ENCODE measurements around the gene PAPOLG. TPM values are rescaled to one million over a fixed set of nuclear protein-coding genes. Genes with fewer than 3 reads are reported as not detected.

Gene PAPOLG
- total RNA-seq, 2 experiments from 2014 or later, result 13.2 to 13.8 TPM

GRCh38 chr2:60804473-60804872, 48.4 kb downstream of the PAPOLG start:
- Mint-ChIP-seq H3K4me3 (no peak overlapping the region), H3K4me1 (ENCODE audit: low read depth) (peaks cover 43% of the 10 kb centered on the region), H3K9me3 (no peaks in the 10 kb centered on the region), H3K36me3 (ENCODE audit: low read depth) (peaks cover 5% of the 10 kb centered on the region), H3K27ac (no peak overlapping the region), H3K27me3 (no peaks in the 10 kb centered on the region)
- intact Hi-C loops (cut with micrococcal nuclease), result loop anchor here (2.0 kb wide), 1 partner anchor 194 kb away; no protein-coding TSS in a partner anchor
- CTCF ChIA-PET, result interaction anchor here (0.7 to 5.8 kb wide), 11 partner anchors 11 to 208 kb away, joined by 3 to 73 read pairs (median 6); partner anchors contain the start of gene REL
- ATAC-seq (no peak), DNase-seq (no peak)
- POLR2A ChIA-PET, result interaction anchor here (1.1 to 1.5 kb wide), 2 partner anchors 11 to 13 kb away, joined by 3 read pairs; no protein-coding TSS in a partner anchor
- no peak for TF ChIP-seq CTCF (IDR thresholded peaks at IDR 0.05)

- no peak for TF ChIP-seq CTCF (IDR thresholded peaks at IDR 0.05)
- Mint-ChIP-seq H3K36me3 (ENCODE audit: low read depth) (peaks cover 3% of the 10 kb centered on the region), H3K27ac (peak overlapping the region; percentile 91), H3K9me3 (no peaks in the 10 kb centered on the region), H3K4me1 (ENCODE audit: low read depth) (peaks cover 51% of the 10 kb centered on the region), H3K4me3 (peak overlapping the region; percentile 26), H3K27me3 (no peaks in the 10 kb centered on the region)
- DNase-seq (no peak), ATAC-seq (no peak)
- intact Hi-C loops (cut with micrococcal nuclease), result no loop called here
- CTCF ChIA-PET, result interaction anchor here (0.9 to 5.8 kb wide), 13 partner anchors 11 to 199 kb away, joined by 3 to 73 read pairs (median 5); partner anchors contain the start of gene REL
- POLR2A ChIA-PET, result interaction anchor here (1.0 to 4.8 kb wide), 9 partner anchors 12 to 259 kb away, joined by 3 to 27 read pairs (median 4); partner anchors contain the start of genes PEX13, PUS10, REL and SANBR
These were observed 50.5 kb downstream of the PAPOLG start for GRCh38 chr2:60806595-60806987.

- peak overlapping the region; percentile 26 for H3K4me3 Mint-ChIP-seq
- ChIA-PET POLR2A (interaction anchor here (0.9 to 4.8 kb wide), 10 partner anchors 12 to 259 kb away, joined by 3 to 27 read pairs (median 4); partner anchors contain the start of genes PEX13, PUS10, REL and SANBR), CTCF (interaction anchor here (1.0 to 5.8 kb wide), 11 partner anchors 10 to 199 kb away, joined by 3 to 73 read pairs (median 5); partner anchors contain the start of gene REL)
- intact Hi-C loops (cut with micrococcal nuclease), result no loop called here
- peaks cover 51% of the 10 kb centered on the region for H3K4me1 Mint-ChIP-seq (ENCODE audit: low read depth)
- H3K9me3 Mint-ChIP-seq, result no peaks in the 10 kb centered on the region
- H3K36me3 Mint-ChIP-seq (ENCODE audit: low read depth), result no peaks in the 10 kb centered on the region
- no peak for TF ChIP-seq CTCF (IDR thresholded peaks at IDR 0.05)
- no peaks in the 10 kb centered on the region for H3K27me3 Mint-ChIP-seq
- ATAC-seq (peak; percentile 93), DNase-seq (peak; percentile 81)
- H3K27ac Mint-ChIP-seq, result peak overlapping the region; percentile 91
These were observed 51.1 kb downstream of the PAPOLG start for GRCh38 chr2:60806988-60807681.

- Mint-ChIP-seq H3K4me3 (no peak overlapping the region), H3K9me3 (no peaks in the 10 kb centered on the region), H3K27ac (peak overlapping the region; percentile 91), H3K27me3 (no peaks in the 10 kb centered on the region), H3K4me1 (ENCODE audit: low read depth) (peaks cover 51% of the 10 kb centered on the region), H3K36me3 (ENCODE audit: low read depth) (no peaks in the 10 kb centered on the region)
- POLR2A ChIA-PET, result interaction anchor here (0.5 to 4.8 kb wide), 3 partner anchors 11 to 199 kb away, joined by 3 to 27 read pairs (median 19); partner anchors contain the start of gene REL
- TF ChIP-seq CTCF (IDR thresholded peaks at IDR 0.05), result no peak
- CTCF ChIA-PET, result interaction anchor here (1.3 to 5.8 kb wide), 5 partner anchors 9 to 190 kb away, joined by 3 to 73 read pairs (median 32); partner anchors contain the start of gene REL
- no peak for ATAC-seq
- no peak for DNase-seq
- intact Hi-C loops (cut with micrococcal nuclease), result no loop called here
These were observed 52.3 kb downstream of the PAPOLG start for GRCh38 chr2:60808330-60808801.
